Mesendoderm (in vitro differentiated cells): ENCODE results near the gene SIVA1.
A peak's percentile ranks its signal among the peaks of the same experiment; 100 is the strongest.

Experiments
- DNase-seq: peaks from one replicate; pipeline ENCODE4 v3.0.0; 2013
- H2AK5ac ChIP-seq: 2 replicates; pipeline ENCODE4 v1.6.1; 2013; ENCODE audit warnings: low read length, inconsistent platforms
- H2BK120ac ChIP-seq: 2 replicates; pipeline ENCODE4 v1.6.1; 2013; ENCODE audit warnings: low read depth, mild to moderate bottlenecking, low read length, moderate library complexity, mixed read lengths
- H2BK15ac ChIP-seq: replicated peaks from 2 replicates; pipeline ENCODE4 v1.6.1; 2013; ENCODE audit warnings: low read depth, mild to moderate bottlenecking, moderate library complexity
- H2BK5ac ChIP-seq: 2 replicates; pipeline ENCODE4 v1.6.1; 2013; ENCODE audit warnings: low read length, inconsistent platforms
- H3K18ac ChIP-seq: 2 replicates; pipeline ENCODE4 v1.6.1; 2013; ENCODE audit warnings: mild to moderate bottlenecking, low read length, mixed read lengths
- H3K23ac ChIP-seq: one replicate; pipeline ENCODE4 v1.6.1; 2013; ENCODE audit warnings: low read length
- H3K27ac ChIP-seq: 2 replicates; pipeline ENCODE4 v1.5.1; 2013; ENCODE audit warnings: low read depth, mild to moderate bottlenecking, inconsistent platforms, low read length, moderate library complexity
- H3K27me3 ChIP-seq: 2 replicates; pipeline ENCODE4 v1.6.1; 2013; ENCODE audit warnings: low read length, control low read depth, mild to moderate bottlenecking, inconsistent platforms; ENCODE audit not compliant: insufficient read depth, poor library complexity
- H3K36me3 ChIP-seq: 2 replicates; pipeline ENCODE4 v1.6.1; 2013; ENCODE audit warnings: low read length, inconsistent platforms; ENCODE audit not compliant: control insufficient read depth, insufficient read depth
- H3K4ac ChIP-seq: one replicate; pipeline ENCODE4 v1.6.1; 2013; ENCODE audit warnings: low read depth, mild to moderate bottlenecking, low read length, moderate library complexity
- H3K4me1 ChIP-seq: 2 replicates; pipeline ENCODE4 v1.6.1; 2013; ENCODE audit warnings: low read depth, low read length, inconsistent platforms; ENCODE audit not compliant: control insufficient read depth
- H3K4me2 ChIP-seq: 2 replicates; pipeline ENCODE4 v1.6.1; 2013; ENCODE audit warnings: low read length
- H3K4me3 ChIP-seq: 2 replicates; pipeline ENCODE4 v1.5.1; 2013; ENCODE audit warnings: mild to moderate bottlenecking, low read length
- H3K56ac ChIP-seq: one replicate; pipeline ENCODE4 v1.6.1; 2013; ENCODE audit warnings: low read length
- H3K79me1 ChIP-seq: 2 replicates; pipeline ENCODE4 v1.6.1; 2013; ENCODE audit warnings: low read length, inconsistent platforms
- H3K79me2 ChIP-seq: 2 replicates; pipeline ENCODE4 v1.6.1; 2013; ENCODE audit warnings: mild to moderate bottlenecking, low read length; ENCODE audit not compliant: control insufficient read depth, insufficient read depth
- H3K9ac ChIP-seq: 2 replicates; pipeline ENCODE4 v1.6.1; 2013; ENCODE audit warnings: low read length, inconsistent platforms
- H4K5ac ChIP-seq: one replicate; pipeline ENCODE4 v1.6.1; 2013; ENCODE audit warnings: low read length
- H4K8ac ChIP-seq: one replicate; pipeline ENCODE4 v1.6.1; 2013; ENCODE audit warnings: low read depth, mild to moderate bottlenecking, control low read depth, low read length, moderate library complexity
- WGBS: extraction: QIAGEN DNeasy Blood & Tissue Kit; methylation state at CpG from one replicate; pipeline ENCODE4 v1.1.7; 2013; ENCODE audit warnings: low lambda C conversion rate, missing lambda C conversion rate; ENCODE audit not compliant: insufficient coverage; ENCODE audit errors: extremely low coverage; 5-methylcytosine and 5-hydroxymethylcytosine counted together

SIVA1 gene

GRCh38 chr14:104718147-104718546 lies 34.8 kb upstream of the SIVA1 start:
- no peak overlapping the region for H2BK120ac ChIP-seq
- no peak overlapping the region for H3K27ac ChIP-seq
- no peaks in the 10 kb centered on the region for H3K79me2 ChIP-seq
- no peaks in the 10 kb centered on the region for H3K79me1 ChIP-seq
- no peak overlapping the region for H3K18ac ChIP-seq
- DNase-seq = no peak
- H2AK5ac ChIP-seq = no peak overlapping the region
- no peak overlapping the region for H3K23ac ChIP-seq
- H2BK5ac ChIP-seq = no peak overlapping the region
- H3K27me3 ChIP-seq = no peaks in the 10 kb centered on the region
- H2BK15ac ChIP-seq = no peak overlapping the region
- no peak overlapping the region for H3K4ac ChIP-seq
- peaks cover 2% of the 10 kb centered on the region for H3K36me3 ChIP-seq
- WGBS = no CpG with 5 or more reads among the region's 10 CpGs
- no peak overlapping the region for H3K9ac ChIP-seq
- no peak overlapping the region for H3K4me2 ChIP-seq
- H3K56ac ChIP-seq = no peak overlapping the region
- H4K5ac ChIP-seq = no peak overlapping the region
- no peak overlapping the region for H4K8ac ChIP-seq
- H3K4me3 ChIP-seq = no peak overlapping the region
- no peaks in the 10 kb centered on the region for H3K4me1 ChIP-seq

DNA sequence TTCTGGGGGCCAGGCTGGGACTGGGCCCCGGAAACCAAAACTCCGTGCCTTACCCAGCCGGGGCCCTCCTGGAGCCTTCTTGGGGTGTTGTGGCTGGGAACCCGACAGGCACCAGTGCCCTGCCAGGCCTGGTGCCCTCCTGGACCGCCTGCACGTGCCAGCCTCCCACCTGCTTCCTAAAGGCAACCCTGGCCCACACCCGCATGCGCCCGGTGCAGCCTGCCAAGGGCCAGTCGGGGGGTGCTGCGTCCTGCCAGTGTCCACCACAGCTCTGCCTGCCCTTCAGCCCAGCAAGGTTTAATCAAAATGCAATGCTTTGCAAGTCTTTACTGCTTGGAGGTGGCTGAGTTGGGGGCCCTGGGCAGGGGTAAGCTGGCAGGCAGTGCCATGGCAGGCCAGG lies 34.1 kb upstream of the SIVA1 start:
- Histone ChIP-seq H3K18ac (no peak overlapping the region), H3K4ac (no peak overlapping the region), H3K9ac (no peak overlapping the region), H3K27ac (no peak overlapping the region), H2BK5ac (no peak overlapping the region), H3K56ac (no peak overlapping the region), H2BK120ac (no peak overlapping the region), H2BK15ac (no peak overlapping the region), H3K79me1 (no peaks in the 10 kb centered on the region), H3K4me3 (no peak overlapping the region), H3K27me3 (no peaks in the 10 kb centered on the region), H3K36me3 (peaks cover 2% of the 10 kb centered on the region), H4K5ac (no peak overlapping the region), H3K4me2 (no peak overlapping the region), H3K23ac (no peak overlapping the region), H2AK5ac (no peak overlapping the region), H3K4me1 (no peaks in the 10 kb centered on the region), H3K79me2 (no peaks in the 10 kb centered on the region), H4K8ac (no peak overlapping the region)
- DNase-seq = no peak
- WGBS = no CpG with 5 or more reads among the region's 11 CpGs

DNA sequence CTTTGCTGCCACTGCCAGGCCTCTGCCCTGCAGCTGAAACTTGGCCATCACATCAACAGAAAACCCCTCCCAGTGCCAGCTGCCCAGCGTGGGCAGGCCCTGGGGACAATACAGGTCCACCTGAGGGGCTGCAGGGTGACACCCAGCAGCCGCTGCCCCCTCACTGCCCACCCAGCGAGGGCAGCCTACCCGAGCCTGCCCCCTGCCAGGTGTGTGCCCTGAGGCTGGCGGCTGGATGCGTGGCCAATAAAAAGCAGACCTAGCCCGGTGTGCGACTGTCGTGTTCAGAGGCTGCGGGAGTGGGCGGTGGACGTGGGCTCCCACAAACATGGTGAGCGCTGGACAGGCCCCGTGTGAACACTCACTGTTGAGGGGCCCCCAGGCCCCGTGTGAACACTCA lies 33.6 kb upstream of the SIVA1 start:
- H2BK5ac ChIP-seq = no peak overlapping the region
- H2BK120ac ChIP-seq = no peak overlapping the region
- H3K4me1 ChIP-seq = no peaks in the 10 kb centered on the region
- no peaks in the 10 kb centered on the region for H3K79me2 ChIP-seq
- H2AK5ac ChIP-seq = no peak overlapping the region
- no peak overlapping the region for H3K9ac ChIP-seq
- H3K18ac ChIP-seq = no peak overlapping the region
- no peak overlapping the region for H4K8ac ChIP-seq
- H2BK15ac ChIP-seq = no peak overlapping the region
- no peak overlapping the region for H3K4ac ChIP-seq
- DNase-seq = no peak
- no peak overlapping the region for H3K4me3 ChIP-seq
- H3K56ac ChIP-seq = no peak overlapping the region
- H3K4me2 ChIP-seq = no peak overlapping the region
- no peak overlapping the region for H3K23ac ChIP-seq
- H3K79me1 ChIP-seq = no peaks in the 10 kb centered on the region
- H3K36me3 ChIP-seq = peaks cover 2% of the 10 kb centered on the region
- WGBS = no CpG with 5 or more reads among the region's 15 CpGs
- no peak overlapping the region for H3K27ac ChIP-seq
- H4K5ac ChIP-seq = no peak overlapping the region
- H3K27me3 ChIP-seq = no peaks in the 10 kb centered on the region

- no peak overlapping the region for H2AK5ac ChIP-seq
- WGBS = no CpG with 5 or more reads among the region's 18 CpGs
- H3K56ac ChIP-seq = no peak overlapping the region
- no peaks in the 10 kb centered on the region for H3K79me1 ChIP-seq
- no peak overlapping the region for H3K4ac ChIP-seq
- H3K23ac ChIP-seq = no peak overlapping the region
- no peak overlapping the region for H4K5ac ChIP-seq
- H4K8ac ChIP-seq = no peak overlapping the region
- no peak overlapping the region for H2BK15ac ChIP-seq
- no peak for DNase-seq
- no peaks in the 10 kb centered on the region for H3K27me3 ChIP-seq
- no peak overlapping the region for H2BK120ac ChIP-seq
- no peak overlapping the region for H3K4me3 ChIP-seq
- no peaks in the 10 kb centered on the region for H3K4me1 ChIP-seq
- no peak overlapping the region for H3K4me2 ChIP-seq
- no peaks in the 10 kb centered on the region for H3K79me2 ChIP-seq
- H2BK5ac ChIP-seq = no peak overlapping the region
- H3K27ac ChIP-seq = no peak overlapping the region
- no peak overlapping the region for H3K18ac ChIP-seq
- no peak overlapping the region for H3K9ac ChIP-seq
- H3K36me3 ChIP-seq = peaks cover 2% of the 10 kb centered on the region
Measured at GRCh38 chr14:104721505-104722431, 31.2 kb upstream of the SIVA1 start.

- H3K9ac ChIP-seq = no peak overlapping the region
Measured at GRCh38 chr14:104722938-104723650, 29.9 kb upstream of the SIVA1 start.

More at GRCh38 chr14:104722938-104723650, 29.9 kb upstream of the SIVA1 start:
- H3K27me3 ChIP-seq = no peaks in the 10 kb centered on the region
- H2BK120ac ChIP-seq = no peak overlapping the region
- no peak overlapping the region for H2BK15ac ChIP-seq
- H3K4ac ChIP-seq = no peak overlapping the region
- H3K4me3 ChIP-seq = no peak overlapping the region
- no peak overlapping the region for H2BK5ac ChIP-seq
- H2AK5ac ChIP-seq = no peak overlapping the region
- WGBS = no CpG with 5 or more reads among the region's 26 CpGs
- H3K23ac ChIP-seq = no peak overlapping the region
- no peaks in the 10 kb centered on the region for H3K79me2 ChIP-seq
- H3K79me1 ChIP-seq = no peaks in the 10 kb centered on the region
- no peak overlapping the region for H4K5ac ChIP-seq
- no peak overlapping the region for H3K4me2 ChIP-seq
- H3K36me3 ChIP-seq = peaks cover 2% of the 10 kb centered on the region
- H4K8ac ChIP-seq = no peak overlapping the region
- H3K4me1 ChIP-seq = no peaks in the 10 kb centered on the region
- peak overlapping the region; percentile 25 for H3K56ac ChIP-seq
- no peak overlapping the region for H3K18ac ChIP-seq
- peak; percentile 56 for DNase-seq
- no peak overlapping the region for H3K27ac ChIP-seq
